Measurements from ENCODE around the gene MUC5AC.

MUC5AC gene

DNA sequence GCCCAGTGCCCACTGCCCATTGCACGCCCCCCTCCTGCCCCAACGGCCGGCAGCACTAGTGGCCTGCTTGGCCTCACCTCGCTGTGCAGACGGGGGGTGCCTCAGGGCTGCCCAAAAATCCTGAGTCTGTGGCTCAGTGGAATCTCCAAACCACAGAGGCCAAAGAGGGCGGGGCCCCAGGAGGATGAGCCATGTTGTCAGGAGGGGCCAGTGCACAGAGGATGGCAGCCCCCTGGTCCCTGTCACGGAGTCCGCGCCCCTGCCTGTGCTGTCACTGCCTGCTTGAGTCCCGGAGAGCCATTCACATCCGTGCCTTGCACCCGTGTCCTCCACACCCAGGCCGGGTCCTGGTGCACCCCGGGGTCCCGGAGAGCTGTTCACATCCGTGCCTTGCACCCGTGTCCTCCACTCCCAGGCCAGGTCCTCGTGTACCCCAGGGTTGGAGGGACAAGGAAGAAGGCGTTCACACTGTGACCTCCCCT lies 36.4 kb upstream of the MUC5AC start:
- no peak for DNase-seq (ENCODE audit: low spot score)

GRCh38 chr11:1121813-1122663 lies 35.7 kb upstream of the MUC5AC start:
- no peak for DNase-seq (ENCODE audit: low spot score)

- no peak for DNase-seq (ENCODE audit: low spot score)
These were observed 35.1 kb upstream of the MUC5AC start for GRCh38 chr11:1122664-1123002.

GRCh38 chr11:1123970-1124369 lies 33.8 kb upstream of the MUC5AC start:
- no peak for DNase-seq (ENCODE audit: low spot score)

GRCh38 chr11:1125803-1126202 lies 31.9 kb upstream of the MUC5AC start:
- DNase-seq (ENCODE audit: low spot score): no peak

DNA sequence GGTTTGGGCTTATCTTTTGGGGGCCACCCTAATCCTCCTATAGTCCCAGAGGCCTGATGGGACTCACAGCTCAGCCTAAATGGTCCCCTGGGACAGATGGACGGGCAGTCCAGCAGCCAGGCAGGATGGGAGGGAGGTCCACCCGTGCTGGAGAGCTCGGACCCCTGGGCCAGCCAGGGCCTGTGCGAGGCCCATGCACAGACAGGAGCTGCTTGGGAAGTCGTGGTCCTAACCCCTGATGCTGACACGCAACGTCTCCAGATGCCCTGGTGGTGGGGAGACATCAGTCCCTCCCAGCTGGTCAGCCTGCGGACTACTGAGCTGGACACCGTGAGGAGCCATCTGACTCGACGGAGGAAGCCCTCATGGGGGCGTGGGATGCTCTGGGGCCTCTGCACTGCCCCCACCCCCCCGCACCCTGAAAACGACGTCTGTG lies 31.2 kb upstream of the MUC5AC start:
- no peak for DNase-seq (ENCODE audit: low spot score)

DNA sequence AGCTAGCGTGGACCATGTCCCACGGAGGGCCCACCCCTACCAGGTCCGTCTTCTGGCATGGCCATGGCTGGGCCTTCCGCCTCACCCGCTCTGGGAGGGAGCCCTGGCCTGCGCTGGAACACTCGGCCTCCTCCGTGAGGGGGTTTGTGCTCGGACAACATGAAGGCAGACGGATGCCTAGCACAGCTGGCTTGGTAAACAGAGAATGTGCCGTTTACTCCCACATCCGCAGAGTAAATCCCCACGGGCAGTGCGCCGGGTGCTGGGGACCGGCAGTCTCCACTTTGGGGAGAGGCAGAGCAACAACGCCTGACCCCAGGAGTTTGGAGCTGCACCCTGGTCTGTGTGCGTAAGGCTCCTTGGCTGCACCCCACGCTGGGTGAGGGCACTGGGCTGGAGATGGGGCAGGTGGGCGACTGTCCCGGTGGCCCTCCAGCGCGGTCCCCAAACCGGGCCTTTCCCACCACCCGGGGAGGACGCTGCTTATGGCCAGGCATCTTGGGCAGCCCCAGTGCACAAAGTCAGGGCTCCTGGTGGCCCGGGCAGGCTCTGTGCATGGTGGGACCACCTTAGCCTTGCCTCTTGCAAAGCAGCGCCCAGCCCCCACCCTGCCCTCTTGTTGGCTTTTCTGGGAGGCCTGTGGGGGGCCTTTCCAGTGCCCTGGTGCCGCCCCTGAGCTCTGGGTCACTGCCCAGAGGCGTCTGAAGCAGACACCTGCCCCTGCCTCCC lies 30.7 kb upstream of the MUC5AC start:
- DNase-seq (ENCODE audit: low spot score): no peak

DNA sequence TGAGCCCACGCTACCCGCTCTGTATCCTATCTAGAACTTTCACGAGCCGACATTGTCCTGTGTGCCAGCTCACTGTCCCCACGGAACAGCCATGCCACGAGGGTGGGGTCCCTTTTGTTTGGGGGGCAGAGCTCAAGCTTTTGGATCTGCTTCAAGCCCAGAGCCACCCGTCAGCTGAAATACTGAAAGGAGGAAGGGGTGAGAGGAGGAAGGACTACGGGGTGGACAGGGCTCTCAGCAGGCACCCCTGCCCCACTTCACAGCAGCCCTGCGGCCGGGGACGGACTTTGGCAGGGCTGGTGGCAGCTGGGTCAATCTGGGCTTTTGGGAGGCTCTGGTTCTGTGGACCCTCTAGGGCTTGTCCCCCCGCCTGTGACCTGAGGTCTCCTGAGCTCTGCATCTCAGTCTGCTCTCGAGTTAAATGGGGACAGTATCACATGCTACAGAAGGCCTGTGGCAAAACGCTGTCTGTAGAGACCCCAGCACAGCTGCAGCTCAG lies 30.0 kb upstream of the MUC5AC start:
- DNase-seq (ENCODE audit: low spot score): no peak

DNA sequence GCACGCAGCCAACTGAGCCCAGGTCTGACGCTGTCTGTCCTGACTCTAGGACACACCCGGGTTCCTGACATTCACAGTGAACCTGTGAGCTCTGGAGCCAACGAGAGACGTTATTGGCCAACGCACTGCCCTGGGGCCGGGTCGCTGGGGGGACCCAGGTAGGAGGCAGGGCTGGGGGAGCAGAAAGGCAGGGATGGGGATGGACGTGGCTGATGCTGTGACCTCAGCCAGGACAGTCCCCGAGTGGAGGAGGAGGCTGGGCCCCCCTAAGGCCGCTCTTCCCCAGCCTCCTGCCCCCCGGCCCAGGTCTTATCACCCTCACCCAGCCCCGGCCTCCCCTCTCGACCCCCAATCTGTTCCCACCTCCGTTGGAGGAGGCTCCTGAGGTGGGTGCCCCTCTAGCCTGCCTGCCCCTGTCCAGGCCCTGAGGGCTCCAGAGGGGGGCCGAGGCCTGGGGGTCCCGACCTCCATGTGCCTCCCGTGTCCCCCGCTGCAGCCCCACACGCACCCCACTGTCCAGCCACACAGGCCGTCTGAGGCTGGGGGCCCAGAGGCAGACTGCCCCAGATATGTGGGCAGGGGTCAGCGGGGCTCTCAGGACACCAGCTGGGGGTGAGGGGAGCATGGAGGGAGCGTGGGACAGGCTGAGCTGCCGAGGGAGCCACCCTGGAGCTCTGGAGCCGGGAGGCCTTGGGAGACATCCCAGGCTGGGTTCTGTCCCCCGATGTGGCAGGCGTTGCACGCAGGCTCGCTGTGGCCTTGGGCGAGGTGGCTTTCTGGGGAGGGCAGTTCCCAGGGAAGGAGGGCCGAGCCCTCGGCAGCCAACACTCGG lies 29.2 kb upstream of the MUC5AC start:
- no peak for DNase-seq (ENCODE audit: low spot score)

- DNase-seq (ENCODE audit: low spot score): no peak
These were observed 28.6 kb upstream of the MUC5AC start for GRCh38 chr11:1129143-1129610.

DNA sequence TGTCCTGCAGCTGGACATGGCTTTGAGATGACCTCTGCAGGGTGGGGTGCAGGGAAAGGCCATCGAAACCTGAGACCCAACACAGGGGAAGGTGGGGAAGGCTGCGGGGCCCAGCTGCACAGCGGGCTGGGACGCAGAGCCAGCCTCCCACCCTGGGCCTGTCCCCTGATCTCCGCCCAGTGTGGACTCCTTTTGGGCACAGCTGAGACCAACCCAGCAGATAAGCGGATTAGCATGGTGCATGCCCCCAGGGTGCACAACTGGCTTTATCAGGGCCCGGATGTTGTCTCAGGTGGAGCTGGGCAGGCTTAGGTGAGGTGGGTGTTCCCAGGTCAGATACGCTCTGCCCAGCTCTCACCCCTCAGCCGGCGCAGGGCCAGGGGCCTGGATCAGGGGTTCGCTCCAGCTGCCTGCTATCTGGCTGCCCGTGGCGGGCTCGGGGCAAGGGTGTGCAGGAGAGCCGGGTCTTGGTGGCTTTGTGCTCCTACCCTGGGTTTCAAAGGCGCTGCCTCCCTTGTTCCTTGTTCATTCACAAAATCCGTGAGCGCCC lies 28.1 kb upstream of the MUC5AC start:
- DNase-seq (ENCODE audit: low spot score): no peak

DNA sequence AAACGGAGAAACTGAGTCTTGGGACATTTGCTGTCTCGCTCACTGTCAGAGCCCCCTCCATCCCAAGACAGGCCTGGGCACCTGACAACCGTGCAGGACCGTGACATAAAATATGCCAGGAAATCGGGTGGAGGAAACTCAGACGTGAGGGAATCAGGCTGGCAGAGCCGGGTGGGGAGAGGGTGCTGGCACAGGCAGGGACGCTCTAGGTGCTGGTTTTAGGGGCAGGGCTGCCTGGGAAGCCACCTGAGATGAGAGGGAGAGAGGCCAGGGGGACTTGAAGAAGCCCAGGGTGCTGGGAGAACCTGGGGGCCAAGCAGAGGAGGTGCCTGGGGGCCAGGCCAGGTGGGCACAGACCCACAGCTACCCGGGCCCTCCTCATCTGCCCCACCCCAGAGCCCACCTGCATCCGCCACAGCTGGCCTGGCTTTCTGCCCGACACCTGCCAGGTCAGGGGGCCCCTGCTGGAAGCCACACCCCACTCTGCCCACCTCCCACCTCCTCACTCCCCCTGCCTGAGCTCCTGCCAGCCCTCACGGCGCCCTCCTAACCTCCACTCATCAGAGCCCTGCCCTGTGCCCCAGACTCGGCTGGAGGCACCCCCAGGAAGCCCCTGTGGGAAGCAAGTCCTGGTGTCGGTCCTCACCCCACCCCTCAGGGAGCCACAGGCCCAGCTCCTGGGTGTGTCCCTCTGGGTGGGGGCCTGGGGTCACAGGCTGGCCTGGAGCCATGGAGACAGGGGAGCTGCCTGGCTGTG lies 27.3 kb upstream of the MUC5AC start:
- no peak for DNase-seq (ENCODE audit: low spot score)

- no peak for DNase-seq (ENCODE audit: low spot score)
These were observed 26.5 kb upstream of the MUC5AC start for GRCh38 chr11:1131033-1131911.

- no peak for DNase-seq (ENCODE audit: low spot score)
These were observed 22.8 kb upstream of the MUC5AC start for GRCh38 chr11:1134848-1135445.

DNA sequence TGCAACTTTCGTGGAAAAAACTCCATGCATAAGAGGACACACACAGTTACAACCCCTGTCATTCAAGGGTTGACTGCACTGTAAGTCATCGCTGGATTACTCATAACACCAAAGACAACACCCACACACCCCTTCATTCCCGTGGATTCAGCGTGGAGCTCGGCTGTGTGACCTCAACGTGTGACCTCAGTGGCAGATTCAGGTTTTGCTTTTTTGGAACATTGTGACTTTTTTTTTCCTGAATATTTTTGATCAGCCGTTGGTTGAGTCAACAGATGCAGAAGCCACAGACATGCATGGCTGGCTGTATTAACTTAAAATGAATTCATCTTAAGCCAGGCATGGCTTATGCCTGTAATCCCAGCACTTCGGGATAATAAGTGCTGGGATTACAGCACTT lies 19.7 kb upstream of the MUC5AC start:
- DNase-seq (ENCODE audit: low spot score): peak; percentile 44

- no peak for DNase-seq (ENCODE audit: low spot score)
These were observed 18.2 kb upstream of the MUC5AC start for GRCh38 chr11:1139441-1140083.

GRCh38 chr11:1140642-1141490 lies 16.9 kb upstream of the MUC5AC start:
- no peak for DNase-seq (ENCODE audit: low spot score)

- DNase-seq (ENCODE audit: low spot score): no peak
These were observed 11.4 kb upstream of the MUC5AC start for GRCh38 chr11:1146365-1146764.

All from putamen (tissue), 1 donor.